ENCODE results near the gene CCDC192.
"Not testable (repeated sequence)": the region's sequence is repeated elsewhere in the genome, so short reads cannot be mapped to it uniquely, and the experiment has no call there.

- TF ChIP-seq AFF4 (CRISPR knock-in tag; IDR thresholded peaks at IDR 0.05; ENCODE audit: borderline replicate concordance); CTCF (IDR thresholded peaks at IDR 0.05); ATF6 (CRISPR knock-in tag; IDR thresholded peaks at IDR 0.05); SP1 (CRISPR knock-in tag; conservative IDR thresholded peaks at IDR 0.05); ZNF512 (CRISPR knock-in tag; IDR thresholded peaks at IDR 0.05; ENCODE audit: borderline replicate concordance); ZNF232 (CRISPR knock-in tag; IDR thresholded peaks at IDR 0.05); IRF1 (CRISPR knock-in tag; IDR thresholded peaks at IDR 0.05); CREM (CRISPR knock-in tag; IDR thresholded peaks at IDR 0.05); USF2 (CRISPR knock-in tag; IDR thresholded peaks at IDR 0.05); NFE2L1 (CRISPR knock-in tag; IDR thresholded peaks at IDR 0.05): not testable (repeated sequence)
Observed at GRCh38 chr5:127782450-127782849, 79.3 kb downstream of the CCDC192 start.

Measured in WTC11 (cell line).